Measurements from ENCODE around the gene PCDHGA4. TPM values are rescaled to one million over a fixed set of nuclear protein-coding genes. Genes with fewer than 3 reads are reported as not detected.
"Not testable (repeated sequence)": the region's sequence is repeated elsewhere in the genome, so short reads cannot be mapped to it uniquely, and the experiment has no call there.

PCDHGA4 gene
- 1 to 10 TPM in 4 of 5 donors, under 1 TPM in 1; 0.29 to 9.3 (median 2.4) TPM for total RNA-seq
- under 1 TPM in 1 of 3 donors, not detected in 2; 0.08 TPM for polyA plus RNA-seq
- long read RNA-seq, donor 1, partial matches to known transcripts: 0 of 1 reads
- long read RNA-seq, donor 1, other reads (novel, unspliced or antisense): 0 of 1 reads
- long read RNA-seq, donor 2, full-length matches to known transcripts: 1 of 1 reads
- long read RNA-seq, donor 2, partial matches to known transcripts: 0 of 1 reads
- long read RNA-seq, donor 2, other reads (novel, unspliced or antisense): 0 of 1 reads
- long read RNA-seq, donor 3: 0 reads
- long read RNA-seq, donor 4: 0 reads
- long read RNA-seq, donor 5, partial matches to known transcripts: 0 of 1 reads
- long read RNA-seq, donor 5, other reads (novel, unspliced or antisense): 0 of 1 reads
- long read RNA-seq, donor 6: 0 reads
- long read RNA-seq, donor 7: 0 reads
- long read RNA-seq, donor 8: 0 reads
- long read RNA-seq, donor 9, full-length matches to known transcripts: 1 of 1 reads
- long read RNA-seq, donor 9, partial matches to known transcripts: 0 of 1 reads
- long read RNA-seq, donor 9, other reads (novel, unspliced or antisense): 0 of 1 reads
- long read RNA-seq, donor 10: 0 reads

- peaks cover 33 to 97% (median 87%) of the 10 kb centered on the region in 4 donors for H3K9me3 ChIP-seq
- intact Hi-C loops (cut with DNase I; ENCODE audit: low total_unique reads): no loop called here
- peaks cover 0 to 63% (median 9%) of the 10 kb centered on the region in 3 donors for H3K27me3 ChIP-seq
- no peaks in the 10 kb centered on the region for H3K4me1 ChIP-seq
- H3K4me3 ChIP-seq: peak within 1 kb of the TSS; percentile 23 to 28 (median 24)
- no peak within 1 kb of the TSS for H3K27ac ChIP-seq
- WGBS, 5 donors: 14 to 24% (median 17%) methylated on average over 21 to 29 of the region's 29 CpGs
- peaks cover 0 to 6% (median 0%) of the 10 kb centered on the region in 4 donors for H3K36me3 ChIP-seq
- TF ChIP-seq CTCF (IDR thresholded peaks at IDR 0.05) (peak in 2 of 7 experiments; percentile 10 to 23), POLR2A (IDR thresholded peaks at IDR 0.05) (no peak), POLR2AphosphoS5 (IDR thresholded peaks at IDR 0.05) (no peak)
- no peak for DNase-seq
Observed at GRCh38 chr5:141354900-141355469, at the start of gene PCDHGA4. TSS of gene PCDHGA4 (plus strand) at chr5:141355021. CDS start at chr5:141355108, 87 bp downstream.

- H3K9me3 ChIP-seq: peaks cover 46 to 100% (median 97%) of the 10 kb centered on the region in 4 donors
- no peak overlapping the region for H3K4me3 ChIP-seq
- H3K36me3 ChIP-seq: peaks cover 0 to 44% (median 4%) of the 10 kb centered on the region in 4 donors
- no peak overlapping the region for H3K27ac ChIP-seq
- no peaks in the 10 kb centered on the region for H3K4me1 ChIP-seq
- TF ChIP-seq POLR2AphosphoS5 (IDR thresholded peaks at IDR 0.05) (no peak), CTCF (IDR thresholded peaks at IDR 0.05) (no peak), POLR2A (IDR thresholded peaks at IDR 0.05) (no peak), EP300 (IDR thresholded peaks at IDR 0.05) (no peak)
- no peaks in the 10 kb centered on the region for H3K27me3 ChIP-seq
- 97 to 100% (median 100%) methylated on average over 1 of the region's 1 CpG for WGBS, 5 donors
- intact Hi-C loops (cut with DNase I; ENCODE audit: low total_unique reads): no loop called here
- no peak for DNase-seq
Observed at GRCh38 chr5:141306630-141307029, 48.2 kb upstream of the PCDHGA4 start.

GRCh38 chr5:141313711-141314110, 41.1 kb upstream of the PCDHGA4 start:
- intact Hi-C loops (cut with DNase I; ENCODE audit: low total_unique reads): no loop called here
- H3K27me3 ChIP-seq: no peaks in the 10 kb centered on the region

GRCh38 chr5:141316963-141317362, 37.9 kb upstream of the PCDHGA4 start:
- DNase-seq; H3K4me3 ChIP-seq; H3K27ac ChIP-seq; H3K27me3 ChIP-seq; intact Hi-C loops (cut with DNase I; ENCODE audit: low total_unique reads): not testable (repeated sequence)
- 85 to 93% (median 89%) methylated on average over 4 of the region's 4 CpGs for WGBS, 5 donors
- Histone ChIP-seq H3K4me1 (peaks cover 0 to 12% (median 8%) of the 10 kb centered on the region in 4 donors), H3K9me3 (peaks cover 75 to 93% (median 85%) of the 10 kb centered on the region in 4 donors), H3K36me3 (peaks cover 14 to 78% (median 54%) of the 10 kb centered on the region in 4 donors)

More at GRCh38 chr5:141313711-141314110, 41.1 kb upstream of the PCDHGA4 start:
- H3K9me3 ChIP-seq: peaks cover 60 to 100% (median 99%) of the 10 kb centered on the region in 4 donors
- peaks cover 5 to 81% (median 43%) of the 10 kb centered on the region in 4 donors for H3K36me3 ChIP-seq
- no peak for TF ChIP-seq EP300 (IDR thresholded peaks at IDR 0.05)
- no peak for DNase-seq
- H3K27ac ChIP-seq: no peak overlapping the region
- H3K4me1 ChIP-seq: no peaks in the 10 kb centered on the region
- H3K4me3 ChIP-seq: no peak overlapping the region

GRCh38 chr5:141319202-141319601, 35.6 kb upstream of the PCDHGA4 start:
- peak overlapping the region in 2 of 4 donors; percentile 63 to 67 for H3K4me3 ChIP-seq
- peaks cover 14 to 56% (median 48%) of the 10 kb centered on the region in 4 donors for H3K36me3 ChIP-seq
- H3K9me3 ChIP-seq: peaks cover 59 to 93% (median 78%) of the 10 kb centered on the region in 4 donors
- no peak overlapping the region for H3K27ac ChIP-seq
- intact Hi-C loops (cut with DNase I; ENCODE audit: low total_unique reads): no loop called here
- H3K4me1 ChIP-seq: peaks cover 0 to 12% (median 8%) of the 10 kb centered on the region in 4 donors
- DNase-seq: no peak
- H3K27me3 ChIP-seq: no peaks in the 10 kb centered on the region
- TF ChIP-seq POLR2AphosphoS5 (IDR thresholded peaks at IDR 0.05): no peak
- TF ChIP-seq EP300 (IDR thresholded peaks at IDR 0.05): no peak
- no peak for TF ChIP-seq POLR2A (IDR thresholded peaks at IDR 0.05)
- no peak for TF ChIP-seq CTCF (IDR thresholded peaks at IDR 0.05)
- WGBS, 5 donors: 97 to 99% (median 98%) methylated on average over 6 of the region's 6 CpGs
